Head of caudate nucleus (tissue), 42 donors: ENCODE measurements around the gene DYNC2I2.

Experiments
- DNase-seq, 42 donors: peaks; one replicate each; pipeline versions ENCODE4 v3.0.0 to v3.0.0-alpha.2; 2020 to 2021; ENCODE audit warnings: mixed read lengths in 7 of 42
- intact Hi-C: fragments of 100-400 bp; cut with DNase I; formaldehyde crosslinking; loops from one replicate; pipeline ENCODE4 v1.15.0; 2022

DYNC2I2 gene

GRCh38 chr9:128642675-128643245 lies 13.9 kb downstream of the DYNC2I2 start:
- DNase-seq = no peak
- intact Hi-C loops = no loop called here

DNA sequence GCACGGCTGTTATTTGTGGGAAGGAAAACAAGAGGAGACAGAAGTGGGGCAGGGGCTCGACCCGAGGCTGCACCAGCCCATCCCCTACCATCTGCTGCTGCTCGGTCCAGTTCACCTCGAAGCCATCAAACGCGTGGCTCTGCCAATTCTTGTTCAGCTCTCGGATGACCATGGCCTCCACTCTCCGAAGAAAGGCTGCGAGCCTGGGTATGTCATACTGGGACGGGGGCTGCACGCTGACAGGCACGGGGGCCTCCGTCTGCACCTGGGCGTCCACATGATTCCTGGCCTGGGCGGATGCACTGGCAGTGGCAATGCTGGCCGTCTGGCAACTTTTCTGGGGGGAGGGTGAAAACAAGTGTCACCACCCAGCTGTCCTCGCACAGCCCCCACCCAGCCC lies 16.0 kb downstream of the DYNC2I2 start:
- intact Hi-C loops = no loop called here
- DNase-seq = no peak

- intact Hi-C loops = no loop called here
- no peak for DNase-seq
Measured at GRCh38 chr9:128638580-128638979, 18.1 kb downstream of the DYNC2I2 start.

DNA sequence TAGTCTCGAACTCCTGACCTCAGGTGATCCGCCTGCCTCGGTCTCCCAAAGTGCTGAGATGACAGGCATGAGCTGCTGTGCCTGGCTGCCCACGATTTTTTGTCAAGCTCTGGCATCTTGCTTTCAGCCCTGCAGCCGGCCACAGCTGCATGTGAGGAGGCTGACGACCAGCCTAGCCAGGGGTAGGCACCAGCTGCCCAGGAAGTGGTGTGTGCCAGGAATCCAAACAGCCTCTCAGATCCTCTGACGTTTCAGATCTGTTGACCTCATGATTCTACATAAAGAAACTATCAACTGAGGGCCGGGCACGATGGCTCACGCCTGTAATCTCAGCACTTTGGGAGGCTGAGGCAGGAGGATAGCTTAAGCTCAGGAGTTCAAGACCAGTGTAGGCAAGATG lies 19.0 kb downstream of the DYNC2I2 start:
- intact Hi-C loops = no loop called here
- DNase-seq = peak in 27 of 42 donors; percentile 29 to 74 (median 53)

DNA sequence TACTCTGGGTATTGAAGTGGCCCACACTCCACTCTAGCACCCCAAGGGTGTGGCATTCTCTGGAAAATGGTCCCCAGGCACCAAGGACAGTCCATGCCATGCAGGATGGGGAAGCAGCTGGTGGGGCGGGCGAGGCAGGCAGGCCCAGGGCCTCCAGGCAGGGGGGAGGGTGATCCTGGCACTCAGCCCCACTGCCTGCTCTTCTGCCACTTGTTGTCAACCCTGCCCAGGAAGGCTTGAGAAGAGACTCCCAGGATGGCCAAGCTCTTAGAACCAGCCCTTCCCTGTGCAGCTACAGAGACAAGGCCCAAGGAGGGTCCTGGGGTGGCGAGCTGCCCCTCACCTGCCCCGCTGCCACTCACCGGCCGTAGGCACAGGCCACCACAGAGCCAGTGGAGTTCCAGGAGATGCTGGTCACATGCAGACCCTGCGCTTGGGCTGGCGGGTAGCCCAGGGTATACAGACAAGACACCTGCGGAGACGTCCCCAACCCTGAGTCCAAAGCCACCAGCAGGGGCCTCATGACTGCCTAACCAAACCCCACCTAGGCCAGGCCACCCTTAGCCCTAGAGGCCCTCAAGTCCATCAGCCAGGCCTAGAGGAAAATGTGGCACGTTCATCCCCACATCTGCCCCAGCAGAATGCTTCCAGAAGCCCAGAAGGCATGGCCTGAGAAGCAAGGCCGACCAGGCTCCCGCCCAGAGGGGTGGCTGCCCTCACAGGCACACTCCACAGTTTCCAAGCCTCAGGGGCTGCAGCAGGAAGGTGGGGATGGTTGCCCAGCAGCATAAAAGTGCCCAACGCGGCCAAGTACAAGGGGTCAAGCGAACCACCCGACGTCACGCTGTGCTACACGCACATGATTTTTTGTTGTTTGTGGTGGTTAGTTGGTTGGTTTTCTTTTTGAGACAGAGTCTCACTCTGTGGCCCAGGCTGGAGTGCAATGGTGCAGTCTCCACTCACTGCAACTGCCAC lies 19.8 kb downstream of the DYNC2I2 start:
- intact Hi-C loops = no loop called here

DNA sequence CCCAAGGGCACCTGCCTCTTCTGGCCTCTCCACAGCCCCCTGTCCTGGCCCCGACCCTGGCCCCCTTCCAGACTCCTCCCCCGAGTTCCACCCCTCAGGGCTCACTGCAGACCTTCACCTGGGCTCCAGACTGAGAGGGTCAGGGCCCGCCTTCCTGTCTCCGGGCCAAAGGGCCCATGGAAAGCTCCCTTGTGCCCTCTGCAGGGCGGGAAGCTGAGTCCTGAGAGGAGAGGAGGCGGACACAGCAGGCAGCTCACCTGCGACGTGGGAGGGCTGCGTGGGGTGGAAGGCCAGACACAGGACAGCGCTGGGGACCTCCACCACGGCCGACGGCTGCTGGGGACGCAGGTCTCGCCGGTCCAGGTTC lies 20.6 kb downstream of the DYNC2I2 start:
- intact Hi-C loops = no loop called here

More for the DNA sequence above, 19.8 kb downstream of the DYNC2I2 start:
- no peak for DNase-seq

DNA sequence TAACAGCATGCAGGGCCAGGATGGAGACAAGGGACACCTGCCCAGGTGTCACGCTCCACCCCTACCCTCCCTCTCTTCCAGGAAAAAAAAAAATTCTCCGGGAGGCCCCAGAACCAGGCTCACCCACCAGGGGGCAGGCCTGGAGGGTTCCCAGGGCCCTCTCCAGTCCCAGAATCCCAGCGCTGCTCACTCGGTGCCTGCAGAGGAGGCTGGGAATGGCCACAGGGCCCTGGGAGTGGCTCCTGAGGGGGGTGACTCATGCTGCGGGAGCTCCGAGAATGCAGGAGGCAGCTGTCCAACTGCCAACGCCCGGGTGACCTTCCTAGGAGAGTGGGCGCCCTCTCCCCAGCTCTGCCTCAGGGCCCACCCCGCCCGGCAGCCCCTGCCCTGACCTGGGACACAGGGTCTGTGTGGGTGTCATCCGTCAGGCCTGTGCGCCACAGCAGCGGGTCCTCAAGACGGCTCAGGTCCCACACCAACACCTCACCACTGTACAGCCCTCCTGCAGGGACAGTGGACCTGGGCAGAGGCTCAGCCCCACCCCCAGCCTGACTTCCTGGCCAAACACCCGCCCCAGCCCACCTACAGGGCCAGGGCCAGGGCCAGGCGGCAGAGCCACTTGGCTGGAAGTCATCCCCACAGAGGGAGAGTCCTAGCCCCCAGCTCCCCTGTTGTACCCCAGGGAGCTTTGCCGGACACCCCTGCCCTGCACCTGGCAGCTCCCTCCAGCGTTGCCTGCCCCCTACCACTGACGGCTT lies 21.2 kb downstream of the DYNC2I2 start:
- intact Hi-C loops = no loop called here
- DNase-seq = no peak

More for the DNA sequence above, 20.6 kb downstream of the DYNC2I2 start:
- DNase-seq = no peak

DNA sequence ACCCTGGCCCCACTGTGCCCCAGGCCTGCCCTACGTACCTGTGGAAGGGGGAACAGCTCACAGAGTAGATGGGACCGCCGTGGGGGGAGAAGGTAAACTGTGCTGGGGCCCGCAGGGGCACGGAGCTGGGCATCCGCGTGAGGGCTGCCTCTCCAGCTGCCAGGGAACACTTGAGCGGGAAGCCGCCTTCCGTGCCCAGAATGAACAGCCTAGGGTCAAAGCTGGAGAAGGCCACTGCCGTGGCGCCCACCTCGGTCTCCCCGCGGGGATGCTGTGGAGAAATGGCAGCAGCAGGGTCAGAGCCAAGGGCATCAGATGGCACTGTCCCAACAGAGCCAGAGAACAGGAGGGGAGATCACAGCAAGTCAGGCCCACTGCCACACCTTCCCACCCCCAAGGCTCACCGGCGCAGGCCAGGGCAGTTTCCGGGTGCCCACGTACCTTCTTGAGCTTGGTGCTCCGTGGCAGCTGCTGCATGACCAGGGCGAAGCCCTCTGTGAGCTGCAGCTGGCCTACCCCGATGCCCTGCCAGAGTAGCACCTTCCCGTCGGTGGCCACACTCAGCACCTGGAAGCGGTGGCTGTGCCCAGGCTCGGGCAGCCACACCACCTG lies 21.9 kb downstream of the DYNC2I2 start:
- no peak for DNase-seq
- intact Hi-C loops = no loop called here

GRCh38 chr9:128634111-128634510 lies 22.5 kb downstream of the DYNC2I2 start:
- DNase-seq = no peak
- intact Hi-C loops = no loop called here

GRCh38 chr9:128633601-128634000 lies 23.0 kb downstream of the DYNC2I2 start:
- DNase-seq = no peak
- intact Hi-C loops = no loop called here

- no peak for DNase-seq
- intact Hi-C loops = no loop called here
Measured at GRCh38 chr9:128633057-128633456, 23.6 kb downstream of the DYNC2I2 start.

DNA sequence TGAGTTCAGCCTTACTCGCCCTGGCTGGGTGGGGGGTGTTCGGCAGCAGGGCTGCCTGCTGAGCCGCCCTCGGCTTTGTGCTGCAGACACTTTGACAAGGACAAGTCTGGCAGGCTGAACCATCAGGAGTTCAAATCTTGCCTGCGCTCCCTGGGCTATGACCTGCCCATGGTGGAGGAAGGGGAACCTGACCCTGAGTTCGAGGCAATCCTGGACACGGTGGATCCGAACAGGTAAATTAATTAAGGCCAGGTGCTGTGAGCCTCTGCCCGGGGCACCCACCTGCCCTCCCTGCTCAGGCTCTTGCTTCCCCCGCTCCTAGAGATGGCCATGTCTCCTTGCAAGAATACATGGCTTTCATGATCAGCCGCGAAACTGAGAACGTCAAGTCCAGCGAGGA lies 24.2 kb downstream of the DYNC2I2 start:
- intact Hi-C loops = no loop called here
- no peak for DNase-seq

- DNase-seq = no peak
- intact Hi-C loops = no loop called here
Measured at GRCh38 chr9:128632066-128632465, 24.6 kb downstream of the DYNC2I2 start.

- intact Hi-C loops = no loop called here
- DNase-seq = no peak
Measured at GRCh38 chr9:128631636-128632035, 25.0 kb downstream of the DYNC2I2 start.

DNA sequence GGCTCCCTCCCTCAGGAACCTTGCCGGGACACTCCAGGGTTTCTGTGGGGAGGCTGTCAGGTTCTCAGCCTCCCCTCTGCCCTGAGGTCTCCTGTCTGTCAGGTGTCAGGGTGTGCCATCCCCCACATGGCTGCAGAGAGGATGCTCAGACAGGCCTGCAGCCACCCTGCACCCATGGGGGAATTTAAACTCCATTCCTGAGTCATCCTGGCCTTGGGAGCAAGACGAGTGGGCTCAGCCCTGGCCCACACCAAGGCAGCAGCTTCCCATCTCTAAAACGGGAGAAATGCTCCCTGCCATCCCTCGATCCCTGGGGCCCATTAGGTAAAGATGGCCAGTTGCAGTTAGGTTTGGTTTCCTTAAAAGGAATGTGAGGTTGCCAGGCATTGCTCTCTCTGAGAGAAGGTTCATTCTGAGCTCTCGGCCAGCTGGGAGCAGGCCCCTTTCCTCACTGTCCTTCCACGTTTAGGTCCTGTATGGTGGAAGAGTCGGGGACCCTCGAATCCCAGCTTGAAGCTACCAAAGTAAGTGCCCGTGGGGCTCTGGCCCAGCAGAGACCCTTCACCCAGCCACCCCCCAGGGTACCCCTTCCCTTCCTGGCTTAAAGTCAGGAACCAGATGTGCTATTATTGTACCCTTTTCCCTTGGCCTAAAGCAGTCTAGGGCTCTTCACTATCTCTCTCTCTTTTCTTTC lies 26.6 kb downstream of the DYNC2I2 start:
- DNase-seq = no peak
- intact Hi-C loops = no loop called here

GRCh38 chr9:128629136-128629535 lies 27.5 kb downstream of the DYNC2I2 start:
- intact Hi-C loops = no loop called here
- DNase-seq = peak in 1 of 42 donors; percentile 24

GRCh38 chr9:128628471-128629048 lies 28.1 kb downstream of the DYNC2I2 start:
- intact Hi-C loops = no loop called here

GRCh38 chr9:128627906-128628305 lies 28.7 kb downstream of the DYNC2I2 start:
- intact Hi-C loops = no loop called here
- peak in 2 of 42 donors; percentile 6 to 14 for DNase-seq

More at GRCh38 chr9:128628471-128629048, 28.1 kb downstream of the DYNC2I2 start:
- peak in 23 of 42 donors; percentile 32 to 76 (median 60) for DNase-seq
